Measurements from ENCODE around the gene FAM170A.

DNA sequence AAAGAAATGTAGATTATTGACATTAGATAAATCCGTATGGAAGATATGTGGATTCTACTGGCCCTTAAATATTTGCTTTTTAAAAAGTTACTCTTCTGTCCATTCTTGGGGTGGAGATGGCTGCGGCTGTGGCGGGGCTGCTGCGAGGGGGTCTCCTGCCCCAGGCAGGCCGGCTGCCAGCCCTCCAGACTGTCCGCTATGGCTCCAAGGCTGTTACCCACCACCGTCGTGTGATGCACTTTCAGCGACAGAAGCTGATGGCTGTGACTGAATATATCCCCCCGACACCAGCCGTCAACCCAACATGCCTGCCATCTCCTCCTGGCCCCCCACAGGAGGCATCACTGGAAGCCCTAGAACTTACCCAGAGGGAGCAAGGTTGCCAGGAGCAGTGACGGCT lies 50.7 kb downstream of the FAM170A start:
- TF ChIP-seq REST (IDR thresholded peaks at IDR 0.05; ENCODE audit: low read depth) (no peak), CTCF (IDR thresholded peaks at IDR 0.05 in 2 of 3, conservative IDR thresholded peaks at IDR 0.05 in 1 of 3; ENCODE audit: borderline replicate concordance in 1 of 3, insufficient read depth in 1 of 3, low read depth in 2 of 3, low read length in 2 of 3) (no peak), SIN3A (IDR thresholded peaks at IDR 0.05; ENCODE audit: low read depth) (no peak), POLR2AphosphoS5 (IDR thresholded peaks at IDR 0.05; ENCODE audit: low read depth, low read length) (no peak), ZBTB33 (IDR thresholded peaks at IDR 0.05; ENCODE audit: extremely low read depth, insufficient replicate concordance, low read length) (no peak), SP1 (IDR thresholded peaks at IDR 0.05; ENCODE audit: low read depth) (no peak), YY1 (IDR thresholded peaks at IDR 0.05; ENCODE audit: extremely low read depth, insufficient replicate concordance, low read depth, low read length) (no peak)
